NCI-H1092 (cell line): ENCODE results near the gene NBL1.

Source experiments
- DNase-seq: peaks from one replicate; lab custom pipeline; 2025; lab: John Stamatoyannopoulos, UW

NBL1 gene

GRCh38 chr1:19646377-19647319 lies 2.5 kb downstream of the NBL1 start:
- DNase-seq, result no peak

GRCh38 chr1:19647643-19648042 lies 3.5 kb downstream of the NBL1 start:
- DNase-seq, result no peak

GRCh38 chr1:19648239-19648638 lies 4.1 kb downstream of the NBL1 start:
- no peak for DNase-seq

GRCh38 chr1:19648689-19649088 lies 4.6 kb downstream of the NBL1 start:
- no peak for DNase-seq

GRCh38 chr1:19650416-19651140 lies 6.5 kb downstream of the NBL1 start:
- no peak for DNase-seq

- DNase-seq, result peak; percentile 62
Observed at GRCh38 chr1:19651141-19651737, 7.1 kb downstream of the NBL1 start.

GRCh38 chr1:19654386-19654785 lies 10.3 kb downstream of the NBL1 start:
- no peak for DNase-seq

- DNase-seq, result peak; percentile 73
Observed at GRCh38 chr1:19654886-19655717, 11.0 kb downstream of the NBL1 start.

GRCh38 chr1:19655718-19656080 lies 11.6 kb downstream of the NBL1 start:
- DNase-seq, result no peak

GRCh38 chr1:19656134-19656779 lies 12.1 kb downstream of the NBL1 start:
- no peak for DNase-seq

- no peak for DNase-seq
Observed at GRCh38 chr1:19656780-19657466, 12.8 kb downstream of the NBL1 start.

GRCh38 chr1:19657511-19657910 lies 13.4 kb downstream of the NBL1 start:
- DNase-seq, result no peak

- DNase-seq, result no peak
Observed at GRCh38 chr1:19658186-19658585, 14.1 kb downstream of the NBL1 start.

- DNase-seq, result no peak
Observed at GRCh38 chr1:19661721-19662228, 17.7 kb downstream of the NBL1 start.

GRCh38 chr1:19662313-19662712 lies 18.2 kb downstream of the NBL1 start:
- DNase-seq, result no peak

GRCh38 chr1:19664453-19665185 lies 20.5 kb downstream of the NBL1 start, which contains the start of gene HTR6:
Gene HTR6 (plus strand): TSS chr1:19664875. CDS start chr1:19665754, 879 bp downstream.
- no peak for DNase-seq

- no peak for DNase-seq
Observed at GRCh38 chr1:19665186-19665495, 21.0 kb downstream of the NBL1 start.

GRCh38 chr1:19665496-19666465 lies 21.7 kb downstream of the NBL1 start:
- no peak for DNase-seq

- DNase-seq, result no peak
Observed at GRCh38 chr1:19668888-19669287, 24.8 kb downstream of the NBL1 start.
